ENCODE data around the gene CACNA1G.
A peak's percentile ranks its signal among the peaks of the same experiment; 100 is the strongest.

Gene CACNA1G

DNA sequence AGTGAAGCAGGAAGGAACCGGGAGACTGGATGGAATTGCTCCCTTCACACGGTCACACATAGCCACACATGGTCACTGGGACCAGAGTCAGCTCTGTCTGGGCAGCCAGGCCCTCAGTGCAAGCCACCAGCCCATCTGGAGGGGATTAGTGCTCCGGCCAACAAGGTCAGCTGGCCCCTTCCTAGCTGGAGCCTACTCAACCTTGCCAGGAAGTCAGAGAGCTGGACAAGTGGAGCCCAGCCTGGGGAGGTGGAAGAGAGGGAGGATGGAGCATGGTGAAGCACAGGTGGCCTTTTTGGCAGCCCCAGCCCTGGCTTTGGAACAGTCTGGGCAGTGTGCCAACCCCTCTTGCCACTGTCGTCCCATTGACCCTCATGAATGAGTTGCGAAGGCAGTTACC, 3.7 kb upstream of the CACNA1G start:
- Histone ChIP-seq H3K36me3 (no peaks in the 10 kb centered on the region), H3K4me1 (ENCODE audit: control insufficient read depth in 1 of 2, insufficient read depth in 1 of 2, low read depth in 1 of 2, low read length in 1 of 2) (peaks cover 17 to 31% of the 10 kb centered on the region in 2 experiments), H3K9me3 (no peaks in the 10 kb centered on the region), H3K4me3 (ENCODE audit: low read depth in 1 of 2, low read length in 1 of 2) (no peak overlapping the region), H3K27me3 (peaks cover 55% of the 10 kb centered on the region), H3K27ac (no peak overlapping the region)
- TF ChIP-seq, protein P1, sequence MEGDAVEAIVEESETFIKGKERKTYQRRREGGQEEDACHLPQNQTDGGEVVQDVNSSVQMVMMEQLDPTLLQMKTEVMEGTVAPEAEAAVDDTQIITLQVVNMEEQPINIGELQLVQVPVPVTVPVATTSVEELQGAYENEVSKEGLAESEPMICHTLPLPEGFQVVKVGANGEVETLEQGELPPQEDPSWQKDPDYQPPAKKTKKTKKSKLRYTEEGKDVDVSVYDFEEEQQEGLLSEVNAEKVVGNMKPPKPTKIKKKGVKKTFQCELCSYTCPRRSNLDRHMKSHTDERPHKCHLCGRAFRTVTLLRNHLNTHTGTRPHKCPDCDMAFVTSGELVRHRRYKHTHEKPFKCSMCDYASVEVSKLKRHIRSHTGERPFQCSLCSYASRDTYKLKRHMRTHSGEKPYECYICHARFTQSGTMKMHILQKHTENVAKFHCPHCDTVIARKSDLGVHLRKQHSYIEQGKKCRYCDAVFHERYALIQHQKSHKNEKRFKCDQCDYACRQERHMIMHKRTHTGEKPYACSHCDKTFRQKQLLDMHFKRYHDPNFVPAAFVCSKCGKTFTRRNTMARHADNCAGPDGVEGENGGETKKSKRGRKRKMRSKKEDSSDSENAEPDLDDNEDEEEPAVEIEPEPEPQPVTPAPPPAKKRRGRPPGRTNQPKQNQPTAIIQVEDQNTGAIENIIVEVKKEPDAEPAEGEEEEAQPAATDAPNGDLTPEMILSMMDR (IDR thresholded peaks at IDR 0.05), result no peak

DNA sequence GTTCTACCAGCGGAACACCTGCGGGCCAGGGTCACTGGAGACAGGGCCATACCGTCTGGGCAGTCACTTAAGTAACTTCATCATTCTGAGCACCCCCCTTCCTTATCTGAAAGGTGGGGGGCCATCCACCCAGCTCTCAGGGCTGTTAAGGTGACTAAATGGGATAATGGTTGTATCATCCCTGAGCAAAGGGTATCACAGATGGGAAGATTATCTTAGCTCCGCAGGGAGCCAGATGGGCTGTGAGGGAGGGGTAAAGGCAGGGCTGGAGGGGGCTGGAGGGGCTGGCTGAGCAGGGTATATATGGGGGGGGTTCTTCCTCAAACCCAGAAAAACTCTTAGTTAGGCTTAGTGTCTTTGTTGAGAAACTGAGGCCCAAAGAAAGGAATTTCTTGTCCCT, 2.9 kb upstream of the CACNA1G start:
- H3K36me3 ChIP-seq, result no peaks in the 10 kb centered on the region
- H3K4me3 ChIP-seq (ENCODE audit: low read depth in 1 of 2, low read length in 1 of 2), result no peak overlapping the region
- TF ChIP-seq, protein P1 (IDR thresholded peaks at IDR 0.05), result no peak
- peaks cover 17 to 32% of the 10 kb centered on the region in 2 experiments for H3K4me1 ChIP-seq (ENCODE audit: control insufficient read depth in 1 of 2, insufficient read depth in 1 of 2, low read depth in 1 of 2, low read length in 1 of 2)
- H3K27ac ChIP-seq, result no peak overlapping the region
- H3K9me3 ChIP-seq, result no peaks in the 10 kb centered on the region
- H3K27me3 ChIP-seq, result peaks cover 63% of the 10 kb centered on the region

DNA sequence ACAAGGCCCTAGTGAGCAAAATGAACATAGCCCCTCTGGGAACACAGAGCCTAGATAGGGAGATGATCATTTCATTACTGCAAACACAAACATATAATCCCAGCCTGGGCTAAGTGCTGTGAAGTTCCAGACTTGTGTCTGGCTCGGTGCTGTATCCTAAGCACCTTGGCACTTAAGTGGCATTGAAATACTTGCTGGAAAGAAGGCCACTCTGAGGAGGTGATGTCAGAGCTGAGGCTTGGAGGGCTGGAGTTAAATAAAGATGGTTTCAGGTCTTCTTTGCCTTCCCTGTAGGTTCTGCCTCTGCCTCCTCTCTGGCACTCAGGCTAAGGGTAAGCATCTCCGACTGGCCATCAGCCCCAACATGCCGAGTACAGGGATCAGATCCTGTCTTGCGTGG, 2.4 kb upstream of the CACNA1G start:
- H3K9me3 ChIP-seq, result no peaks in the 10 kb centered on the region
- H3K4me1 ChIP-seq (ENCODE audit: control insufficient read depth in 1 of 2, insufficient read depth in 1 of 2, low read depth in 1 of 2, low read length in 1 of 2), result peaks cover 17 to 32% of the 10 kb centered on the region in 2 experiments
- H3K4me3 ChIP-seq (ENCODE audit: low read depth in 1 of 2, low read length in 1 of 2), result no peak overlapping the region
- no peaks in the 10 kb centered on the region for H3K36me3 ChIP-seq
- H3K27me3 ChIP-seq, result peaks cover 67% of the 10 kb centered on the region
- TF ChIP-seq, protein P1 (IDR thresholded peaks at IDR 0.05), result no peak
- no peak overlapping the region for H3K27ac ChIP-seq

DNA sequence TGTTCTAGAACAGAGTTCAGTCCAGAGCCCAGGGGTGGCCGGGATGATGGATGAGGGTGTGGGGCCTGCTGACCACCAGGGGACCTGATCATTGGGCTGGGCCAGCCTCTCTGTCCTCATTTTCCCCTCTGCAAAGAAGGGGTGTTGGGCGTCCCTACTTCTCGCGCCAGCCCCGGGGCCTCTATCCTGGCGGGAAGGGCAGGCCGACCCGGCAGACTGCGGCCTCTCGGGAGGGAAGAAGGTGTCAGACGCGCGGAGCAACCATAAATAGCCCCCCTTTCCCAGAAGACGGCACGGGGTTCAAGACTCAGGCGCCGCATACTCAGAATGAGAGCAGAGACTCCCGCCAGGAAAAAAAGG, 2.0 kb upstream of the CACNA1G start:
- H3K4me1 ChIP-seq (ENCODE audit: control insufficient read depth in 1 of 2, insufficient read depth in 1 of 2, low read depth in 1 of 2, low read length in 1 of 2), result peaks cover 17 to 32% of the 10 kb centered on the region in 2 experiments
- no peaks in the 10 kb centered on the region for H3K9me3 ChIP-seq
- H3K36me3 ChIP-seq, result no peaks in the 10 kb centered on the region
- peaks cover 72% of the 10 kb centered on the region for H3K27me3 ChIP-seq
- no peak overlapping the region for H3K27ac ChIP-seq
- TF ChIP-seq, protein P1 (IDR thresholded peaks at IDR 0.05), result no peak
- no peak overlapping the region for H3K4me3 ChIP-seq (ENCODE audit: low read depth in 1 of 2, low read length in 1 of 2)

DNA sequence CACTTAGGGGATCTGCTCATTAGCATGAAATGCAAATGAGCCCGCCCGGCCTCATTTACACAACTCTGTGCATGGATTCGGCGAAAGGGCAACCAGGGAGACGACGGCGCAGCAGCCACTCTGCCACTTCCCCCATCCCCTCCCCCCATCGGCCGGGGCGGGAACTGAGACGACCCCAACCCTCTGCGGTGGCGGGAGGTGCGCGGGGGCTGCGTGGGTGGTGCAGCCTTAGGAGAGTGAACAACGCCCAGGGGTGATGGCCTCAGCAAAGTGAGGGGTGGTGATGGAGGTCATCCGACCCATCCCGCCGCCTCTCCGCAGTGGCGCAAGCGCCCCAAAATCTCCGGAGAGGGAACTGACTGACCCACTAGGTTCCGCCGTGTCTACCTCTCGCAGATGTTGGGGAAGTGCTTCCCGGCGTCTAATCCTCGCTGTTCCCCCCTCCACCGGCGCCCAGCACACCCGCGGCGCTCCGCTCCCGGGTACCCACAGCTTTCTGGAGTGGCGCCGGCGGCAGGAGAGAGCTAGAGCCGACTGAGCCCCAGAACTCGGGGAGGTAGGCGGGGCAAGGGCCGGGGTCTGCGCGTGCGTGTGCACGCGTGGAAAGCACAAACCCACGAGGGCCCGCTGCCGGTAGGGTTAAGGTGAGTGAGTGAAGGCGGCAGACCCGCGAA, 1.4 kb upstream of the CACNA1G start:
- Histone ChIP-seq H3K27me3 (peaks cover 77% of the 10 kb centered on the region), H3K9me3 (no peaks in the 10 kb centered on the region), H3K27ac (no peak overlapping the region), H3K36me3 (no peaks in the 10 kb centered on the region), H3K4me1 (ENCODE audit: control insufficient read depth in 1 of 2, insufficient read depth in 1 of 2, low read depth in 1 of 2, low read length in 1 of 2) (peaks cover 17 to 32% of the 10 kb centered on the region in 2 experiments), H3K4me3 (ENCODE audit: low read depth in 1 of 2, low read length in 1 of 2) (peak overlapping the region; percentile 28 to 54)
- TF ChIP-seq, protein P1 (IDR thresholded peaks at IDR 0.05), result no peak

Data from neutrophil (primary cell).